ENCODE measurements around the gene MCEE.

The MCEE gene

GRCh38 chr2:71078624-71079023, 51.4 kb downstream of the MCEE start:
- DNase-seq = no peak
- Mint-ChIP-seq H3K27me3 (no peaks in the 10 kb centered on the region), H3K9me3 (no peaks in the 10 kb centered on the region), H3K4me3 (no peak overlapping the region), H3K4me1 (peaks cover 18% of the 10 kb centered on the region), H3K27ac (no peak overlapping the region), H3K36me3 (ENCODE audit: low read depth) (peaks cover 17% of the 10 kb centered on the region)
- ATAC-seq = no peak

- no peak for ATAC-seq
- Mint-ChIP-seq H3K36me3 (ENCODE audit: low read depth) (peaks cover 21% of the 10 kb centered on the region), H3K4me3 (no peak overlapping the region), H3K27ac (no peak overlapping the region), H3K27me3 (no peaks in the 10 kb centered on the region), H3K9me3 (no peaks in the 10 kb centered on the region), H3K4me1 (peaks cover 42% of the 10 kb centered on the region)
- DNase-seq = no peak
Measured at GRCh38 chr2:71074893-71075395, 55.1 kb downstream of the MCEE start.

- Mint-ChIP-seq H3K4me1 (peaks cover 57% of the 10 kb centered on the region), H3K9me3 (no peaks in the 10 kb centered on the region), H3K27me3 (peaks cover under 1% of the 10 kb centered on the region), H3K36me3 (ENCODE audit: low read depth) (peaks cover 16% of the 10 kb centered on the region), H3K4me3 (no peak overlapping the region), H3K27ac (peak overlapping the region; percentile 7)
- ATAC-seq (no peak), DNase-seq (no peak)
Measured at GRCh38 chr2:71073475-71073874, 56.6 kb downstream of the MCEE start.

GRCh38 chr2:71072492-71072891, 57.5 kb downstream of the MCEE start:
- Mint-ChIP-seq H3K36me3 (ENCODE audit: low read depth) (peaks cover 21% of the 10 kb centered on the region), H3K27ac (peak overlapping the region; percentile 91), H3K27me3 (peaks cover 4% of the 10 kb centered on the region), H3K4me3 (peak overlapping the region; percentile 97), H3K4me1 (peaks cover 65% of the 10 kb centered on the region), H3K9me3 (no peaks in the 10 kb centered on the region)
- DNase-seq (no peak), ATAC-seq (no peak)

- Mint-ChIP-seq H3K4me1 (peaks cover 70% of the 10 kb centered on the region), H3K27ac (peak overlapping the region; percentile 91), H3K36me3 (ENCODE audit: low read depth) (peaks cover 18% of the 10 kb centered on the region), H3K4me3 (peak overlapping the region; percentile 97), H3K9me3 (no peaks in the 10 kb centered on the region), H3K27me3 (peaks cover 4% of the 10 kb centered on the region)
- DNase-seq = peak; percentile 56
- ATAC-seq = peak; percentile 29
Measured at GRCh38 chr2:71071681-71072398, 58.2 kb downstream of the MCEE start.

- Mint-ChIP-seq H3K4me3 (peak overlapping the region; percentile 97), H3K27ac (peak overlapping the region; percentile 14), H3K4me1 (peaks cover 73% of the 10 kb centered on the region), H3K27me3 (peaks cover 4% of the 10 kb centered on the region), H3K9me3 (no peaks in the 10 kb centered on the region), H3K36me3 (ENCODE audit: low read depth) (peaks cover 18% of the 10 kb centered on the region)
- ATAC-seq = no peak
- peak; percentile 18 for DNase-seq
Measured at GRCh38 chr2:71070294-71071093, 59.5 kb downstream of the MCEE start.

GRCh38 chr2:71069376-71069775, 60.7 kb downstream of the MCEE start:
- Mint-ChIP-seq H3K4me1 (peaks cover 75% of the 10 kb centered on the region), H3K27me3 (peaks cover 4% of the 10 kb centered on the region), H3K36me3 (ENCODE audit: low read depth) (peaks cover 18% of the 10 kb centered on the region), H3K27ac (peak overlapping the region; percentile 98), H3K4me3 (peak overlapping the region; percentile 97), H3K9me3 (no peaks in the 10 kb centered on the region)
- ATAC-seq = no peak
- peak; percentile 8 for DNase-seq

GRCh38 chr2:71068218-71069035, 61.6 kb downstream of the MCEE start, which contains the start of gene NAGK:
Gene NAGK (plus strand): TSS chr2:71068648. CDS start chr2:71068684, 36 bp downstream.
- peak within 1 kb of the TSS; percentile 97 for H3K4me3 Mint-ChIP-seq
- peaks cover 66% of the 10 kb centered on the region for H3K4me1 Mint-ChIP-seq
- H3K9me3 Mint-ChIP-seq = no peaks in the 10 kb centered on the region
- peaks cover 4% of the 10 kb centered on the region for H3K27me3 Mint-ChIP-seq
- H3K36me3 Mint-ChIP-seq (ENCODE audit: low read depth) = peaks cover 8% of the 10 kb centered on the region
- H3K27ac Mint-ChIP-seq = peak within 1 kb of the TSS; percentile 98
- peak; percentile 84 for ATAC-seq
- DNase-seq = peak; percentile 96

- peaks cover 6% of the 10 kb centered on the region for H3K36me3 Mint-ChIP-seq (ENCODE audit: low read depth)
- no peaks in the 10 kb centered on the region for H3K9me3 Mint-ChIP-seq
- DNase-seq (no peak), ATAC-seq (peak; percentile 12)
- H3K27me3 Mint-ChIP-seq = peaks cover 4% of the 10 kb centered on the region
- H3K27ac Mint-ChIP-seq = peak overlapping the region; percentile 98
- H3K4me1 Mint-ChIP-seq = peaks cover 61% of the 10 kb centered on the region
- H3K4me3 Mint-ChIP-seq = peak overlapping the region; percentile 97
Measured at GRCh38 chr2:71067567-71068217, 62.3 kb downstream of the MCEE start.

- peak overlapping the region; percentile 97 for H3K4me3 Mint-ChIP-seq
- peaks cover 52% of the 10 kb centered on the region for H3K4me1 Mint-ChIP-seq
- DNase-seq = no peak
Measured at GRCh38 chr2:71066856-71067255, 63.2 kb downstream of the MCEE start.

GRCh38 chr2:71064754-71065621, 65.0 kb downstream of the MCEE start:
- H3K27me3 Mint-ChIP-seq = peaks cover 4% of the 10 kb centered on the region
- H3K36me3 Mint-ChIP-seq (ENCODE audit: low read depth) = peaks cover 6% of the 10 kb centered on the region
- no peak for ATAC-seq
- no peak overlapping the region for H3K4me3 Mint-ChIP-seq
- no peak for DNase-seq
- H3K9me3 Mint-ChIP-seq = no peaks in the 10 kb centered on the region
- no peak overlapping the region for H3K27ac Mint-ChIP-seq
- peaks cover 34% of the 10 kb centered on the region for H3K4me1 Mint-ChIP-seq

More at GRCh38 chr2:71066856-71067255, 63.2 kb downstream of the MCEE start:
- Mint-ChIP-seq H3K9me3 (no peaks in the 10 kb centered on the region), H3K27ac (peak overlapping the region; percentile 37), H3K36me3 (ENCODE audit: low read depth) (peaks cover 6% of the 10 kb centered on the region), H3K27me3 (peaks cover 4% of the 10 kb centered on the region)
- no peak for ATAC-seq

GRCh38 chr2:71064110-71064611, 65.9 kb downstream of the MCEE start:
- peaks cover 4% of the 10 kb centered on the region for H3K27me3 Mint-ChIP-seq
- no peak overlapping the region for H3K4me3 Mint-ChIP-seq
- H3K9me3 Mint-ChIP-seq = no peaks in the 10 kb centered on the region
- peaks cover 6% of the 10 kb centered on the region for H3K36me3 Mint-ChIP-seq (ENCODE audit: low read depth)
- DNase-seq (no peak), ATAC-seq (no peak)
- H3K27ac Mint-ChIP-seq = no peak overlapping the region
- peaks cover 25% of the 10 kb centered on the region for H3K4me1 Mint-ChIP-seq

- H3K27me3 Mint-ChIP-seq = peaks cover 5% of the 10 kb centered on the region
- H3K4me1 Mint-ChIP-seq = peaks cover 16% of the 10 kb centered on the region
- DNase-seq (no peak), ATAC-seq (no peak)
- H3K27ac Mint-ChIP-seq = no peak overlapping the region
- H3K4me3 Mint-ChIP-seq = no peak overlapping the region
- H3K36me3 Mint-ChIP-seq (ENCODE audit: low read depth) = peaks cover 3% of the 10 kb centered on the region
- no peaks in the 10 kb centered on the region for H3K9me3 Mint-ChIP-seq
Measured at GRCh38 chr2:71063216-71063615, 66.8 kb downstream of the MCEE start.

All from activated naive CD8-positive, alpha-beta T cell treated with anti-CD3 and anti-CD28 coated beads, Interleukin-2, amount 50 U/mL, for 24 hours (primary cell).